ENCODE data around the gene LNPK.

DNA sequence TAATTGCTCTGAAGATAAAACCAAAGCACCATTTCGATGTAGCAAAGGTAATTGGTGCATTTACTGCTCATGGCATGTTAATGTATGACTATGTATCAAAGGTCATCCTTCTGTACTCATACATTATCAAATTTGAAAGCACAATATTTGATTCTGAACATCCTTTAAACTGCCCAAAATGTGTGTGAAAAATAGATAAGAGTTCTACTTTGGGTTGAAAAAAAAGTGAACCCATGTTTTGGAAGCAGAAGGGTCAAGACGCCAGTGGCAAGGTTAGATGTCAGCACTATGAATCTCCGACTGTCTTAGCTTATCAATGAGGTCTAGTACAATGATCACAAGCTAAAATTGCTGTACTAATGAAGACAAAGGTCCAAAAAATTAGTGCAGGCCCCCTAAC is 83.1 kb downstream of the LNPK start:
- TF ChIP-seq POLR2A (IDR thresholded peaks at IDR 0.05): no peak
- TF ChIP-seq, protein P1, sequence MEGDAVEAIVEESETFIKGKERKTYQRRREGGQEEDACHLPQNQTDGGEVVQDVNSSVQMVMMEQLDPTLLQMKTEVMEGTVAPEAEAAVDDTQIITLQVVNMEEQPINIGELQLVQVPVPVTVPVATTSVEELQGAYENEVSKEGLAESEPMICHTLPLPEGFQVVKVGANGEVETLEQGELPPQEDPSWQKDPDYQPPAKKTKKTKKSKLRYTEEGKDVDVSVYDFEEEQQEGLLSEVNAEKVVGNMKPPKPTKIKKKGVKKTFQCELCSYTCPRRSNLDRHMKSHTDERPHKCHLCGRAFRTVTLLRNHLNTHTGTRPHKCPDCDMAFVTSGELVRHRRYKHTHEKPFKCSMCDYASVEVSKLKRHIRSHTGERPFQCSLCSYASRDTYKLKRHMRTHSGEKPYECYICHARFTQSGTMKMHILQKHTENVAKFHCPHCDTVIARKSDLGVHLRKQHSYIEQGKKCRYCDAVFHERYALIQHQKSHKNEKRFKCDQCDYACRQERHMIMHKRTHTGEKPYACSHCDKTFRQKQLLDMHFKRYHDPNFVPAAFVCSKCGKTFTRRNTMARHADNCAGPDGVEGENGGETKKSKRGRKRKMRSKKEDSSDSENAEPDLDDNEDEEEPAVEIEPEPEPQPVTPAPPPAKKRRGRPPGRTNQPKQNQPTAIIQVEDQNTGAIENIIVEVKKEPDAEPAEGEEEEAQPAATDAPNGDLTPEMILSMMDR (IDR thresholded peaks at IDR 0.05): no peak
- TF ChIP-seq POLR2AphosphoS5 (IDR thresholded peaks at IDR 0.05; ENCODE audit: insufficient read depth in 1 of 2, low read depth in 1 of 2): no peak

All from vagina (tissue), 2 donors.